Epithelial cell of proximal tubule (primary cell): ENCODE measurements around the gene SNX9. TPM values are rescaled to one million over a fixed set of nuclear protein-coding genes. Genes with fewer than 3 reads are reported as not detected.

Experiments
- DNase-seq: peaks from one replicate; pipeline ENCODE4 v3.0.0-alpha.2; 2011; ENCODE audit warnings: low read depth
- H3K4me3 ChIP-seq: 2 replicates; pipeline ENCODE4 v1.5.1; 2011; ENCODE audit warnings: low read depth, mild to moderate bottlenecking, low read length
- total RNA-seq: library from RNA; depleted of rRNA; stranded (reverse); fragments of >200 nt; gene quantifications from 2 replicates; pipeline ENCODE4 v1.2.3, GENCODE V29; 2015
- TF ChIP-seq, protein P1 (sequence below): conservative IDR thresholded peaks from 2 replicates; pipeline ENCODE4 v1.5.1; 2012; ENCODE audit warnings: low read depth, mild to moderate bottlenecking, low read length

Gene SNX9
- total RNA-seq, 1 donor from 2014 or later = 51.3 TPM

GRCh38 chr6:157822245-157823000 is 623 bp upstream of the SNX9 start:
- no peak for DNase-seq
- peak overlapping the region; percentile 47 for H3K4me3 ChIP-seq
- TF ChIP-seq, protein P1, sequence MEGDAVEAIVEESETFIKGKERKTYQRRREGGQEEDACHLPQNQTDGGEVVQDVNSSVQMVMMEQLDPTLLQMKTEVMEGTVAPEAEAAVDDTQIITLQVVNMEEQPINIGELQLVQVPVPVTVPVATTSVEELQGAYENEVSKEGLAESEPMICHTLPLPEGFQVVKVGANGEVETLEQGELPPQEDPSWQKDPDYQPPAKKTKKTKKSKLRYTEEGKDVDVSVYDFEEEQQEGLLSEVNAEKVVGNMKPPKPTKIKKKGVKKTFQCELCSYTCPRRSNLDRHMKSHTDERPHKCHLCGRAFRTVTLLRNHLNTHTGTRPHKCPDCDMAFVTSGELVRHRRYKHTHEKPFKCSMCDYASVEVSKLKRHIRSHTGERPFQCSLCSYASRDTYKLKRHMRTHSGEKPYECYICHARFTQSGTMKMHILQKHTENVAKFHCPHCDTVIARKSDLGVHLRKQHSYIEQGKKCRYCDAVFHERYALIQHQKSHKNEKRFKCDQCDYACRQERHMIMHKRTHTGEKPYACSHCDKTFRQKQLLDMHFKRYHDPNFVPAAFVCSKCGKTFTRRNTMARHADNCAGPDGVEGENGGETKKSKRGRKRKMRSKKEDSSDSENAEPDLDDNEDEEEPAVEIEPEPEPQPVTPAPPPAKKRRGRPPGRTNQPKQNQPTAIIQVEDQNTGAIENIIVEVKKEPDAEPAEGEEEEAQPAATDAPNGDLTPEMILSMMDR = no peak

- no peak for DNase-seq
- TF ChIP-seq, protein P1 = no peak
- H3K4me3 ChIP-seq = peak overlapping the region; percentile 64
These were observed 703 bp downstream of the SNX9 start for GRCh38 chr6:157823528-157824370.

GRCh38 chr6:157825243-157825904 is 2.3 kb downstream of the SNX9 start:
- no peak for DNase-seq
- TF ChIP-seq, protein P1 = no peak
- H3K4me3 ChIP-seq = peak overlapping the region; percentile 64

GRCh38 chr6:157830354-157831017 is 7.4 kb downstream of the SNX9 start:
- H3K4me3 ChIP-seq = no peak overlapping the region
- TF ChIP-seq, protein P1 = no peak
- DNase-seq = no peak

GRCh38 chr6:157831018-157831369 is 7.9 kb downstream of the SNX9 start:
- H3K4me3 ChIP-seq = no peak overlapping the region
- TF ChIP-seq, protein P1 = no peak
- DNase-seq = no peak

GRCh38 chr6:157831424-157832249 is 8.6 kb downstream of the SNX9 start:
- no peak overlapping the region for H3K4me3 ChIP-seq
- TF ChIP-seq, protein P1 = no peak
- DNase-seq = no peak
